NCI-H187 (cell line): ENCODE results near the gene ZNF878.

Experiments
- DNase-seq, 2 experiments: peaks; one replicate each; lab custom pipeline; 2025; lab: John Stamatoyannopoulos, UW

The ZNF878 gene

DNA sequence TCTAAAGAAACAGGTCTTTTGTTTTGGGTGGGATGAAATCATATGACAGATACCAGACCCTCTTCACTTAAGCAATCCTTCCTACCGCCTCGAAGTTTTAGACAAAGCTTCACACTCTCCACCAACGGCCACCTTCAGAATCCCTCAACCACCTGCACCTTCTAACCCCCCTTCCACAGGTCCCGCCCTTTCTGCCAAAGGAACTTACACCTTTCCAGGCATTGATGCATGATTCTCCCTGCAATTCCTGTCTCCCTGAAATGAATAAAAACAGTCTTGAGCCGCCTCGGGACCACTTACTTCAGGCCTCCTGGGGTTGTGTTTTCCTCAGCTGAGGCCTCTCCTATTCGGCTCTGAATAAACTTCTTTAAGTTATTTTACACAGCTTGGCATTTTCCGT is 18.1 kb downstream of the ZNF878 start:
- no peak for DNase-seq

DNA sequence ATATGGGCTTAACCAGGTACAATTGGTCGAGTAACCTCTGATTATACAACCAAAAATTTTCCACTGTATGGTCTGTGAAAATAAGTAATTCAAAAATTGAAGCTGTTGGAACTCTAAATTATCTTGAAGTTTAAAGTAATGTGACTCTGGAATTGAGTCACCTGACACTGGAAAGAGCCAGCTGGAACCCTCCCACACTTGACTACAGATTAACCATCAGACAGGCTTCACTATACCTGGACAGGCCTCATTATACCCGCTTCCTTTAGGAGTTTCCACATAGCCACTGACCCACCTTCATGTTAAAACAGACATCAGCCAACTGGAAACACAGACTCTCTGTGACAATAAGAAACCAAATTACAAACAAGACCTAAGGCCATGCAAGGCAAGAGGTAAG is 18.6 kb downstream of the ZNF878 start:
- no peak for DNase-seq

GRCh38 chr19:12015753-12016116 is 37.0 kb downstream of the ZNF878 start:
- DNase-seq, result no peak

DNA sequence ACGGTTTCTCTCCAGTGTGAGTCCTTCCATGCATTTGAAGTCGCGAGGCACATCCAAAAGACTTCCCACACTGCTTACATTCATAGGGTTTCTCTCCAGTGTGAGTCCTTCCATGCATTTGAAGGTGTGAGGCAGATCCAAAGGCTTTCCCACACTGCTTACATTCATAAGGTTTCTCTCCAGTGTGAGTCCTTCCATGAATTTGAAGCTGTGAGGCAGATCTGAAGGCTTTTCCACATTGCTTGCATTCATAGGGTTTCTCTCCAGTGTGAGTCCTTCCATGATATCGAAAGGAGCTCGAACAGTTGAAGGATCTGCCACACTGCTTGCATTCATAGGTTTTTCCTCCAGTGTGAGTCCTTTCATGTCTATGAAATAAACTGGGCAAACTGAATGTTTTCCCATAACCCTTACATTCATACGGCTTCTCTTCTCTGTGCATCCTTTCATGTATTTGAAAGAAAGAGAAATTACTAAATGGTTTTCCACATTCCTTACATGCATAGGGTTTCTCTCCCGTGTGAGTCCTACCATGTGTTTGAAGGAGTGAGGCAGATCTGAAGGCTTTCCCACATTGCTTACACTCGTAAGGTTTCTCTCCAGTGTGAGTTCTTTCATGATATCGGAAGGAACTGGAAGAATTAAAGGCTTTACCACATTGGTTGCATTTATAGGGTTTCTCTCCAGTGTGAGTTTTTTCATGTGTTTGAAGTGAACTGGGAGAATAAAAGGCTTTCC is 37.6 kb downstream of the ZNF878 start:
- DNase-seq, result no peak

- DNase-seq, result no peak
These were observed 52.4 kb downstream of the ZNF878 start for GRCh38 chr19:12000152-12000981.

DNA sequence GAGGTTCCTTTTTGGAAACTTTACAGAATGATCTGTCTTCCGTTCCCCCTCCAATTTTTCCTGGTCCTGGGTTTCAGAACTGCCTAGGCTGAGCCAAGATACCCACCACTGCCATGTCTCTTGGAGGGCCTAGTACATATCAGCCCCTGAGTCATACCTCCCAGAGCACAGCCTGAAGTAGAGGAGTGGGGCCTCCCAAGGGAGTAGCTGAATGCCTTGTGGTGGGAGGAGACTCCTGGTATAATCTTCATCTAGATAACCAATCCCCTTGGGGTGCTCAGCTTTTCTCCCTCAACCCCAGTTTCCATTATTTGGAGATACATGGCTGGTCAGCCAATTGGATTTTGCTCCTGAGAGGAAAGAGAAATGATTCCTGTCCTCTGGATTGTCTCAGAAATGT is 57.6 kb downstream of the ZNF878 start:
- DNase-seq, result no peak
